H1 (cell line): ENCODE results near the gene TCAP. TPM values are rescaled to one million over a fixed set of nuclear protein-coding genes. Genes with fewer than 3 reads are reported as not detected.

Experiments
- CTCF ChIA-PET: fragments of 300-600 bp; sonication (Branson Sonifier 250); formaldehyde crosslinking; loops from one replicate; lab custom pipeline; 2021; ENCODE audit not compliant: partially characterized antibody; lab: Charles Lee
- POLR2A ChIA-PET: fragments of 300-600 bp; sonication (Branson Sonifier 250); formaldehyde crosslinking; loops from one replicate; lab custom pipeline; 2021; ENCODE audit warnings: inconsistent platforms; ENCODE audit not compliant: partially characterized antibody; lab: Charles Lee
- DNase-seq, 2 experiments: peaks; one replicate each; pipeline versions ENCODE4 v3.0.0 to v3.0.0-alpha.2; 2010 to 2022; ENCODE audit warnings: low spot score in 2 of 2, low read depth in 1 of 2, mixed read lengths in 1 of 2
- FAIRE-seq: peaks from 2 replicates; lab custom pipeline; 2011; peaks lifted over from hg19 to GRCh38; lab: Jason Lieb, UNC
- H2AFZ ChIP-seq: 2 replicates; pipeline ENCODE4 v1.8.1; 2012; ENCODE audit warnings: low read length, inconsistent platforms
- H2AK5ac ChIP-seq: 2 replicates; pipeline ENCODE4 v1.6.1; 2013; ENCODE audit warnings: low read depth, low read length
- H2BK120ac ChIP-seq: replicated peaks from 2 replicates; pipeline ENCODE3; 2013; ENCODE audit warnings: low read depth, low read length, inconsistent platforms
- H2BK12ac ChIP-seq: 2 replicates; pipeline ENCODE4 v1.6.1; 2013; ENCODE audit warnings: low read depth, low read length
- H2BK15ac ChIP-seq: 2 replicates; pipeline ENCODE4 v1.6.1; 2013; ENCODE audit warnings: low read length
- H2BK20ac ChIP-seq: 2 replicates; pipeline ENCODE4 v1.6.1; 2013; ENCODE audit warnings: low read length
- H2BK5ac ChIP-seq: 2 replicates; pipeline ENCODE4 v1.6.1; 2013; ENCODE audit warnings: low read depth, low read length
- H3K14ac ChIP-seq: 2 replicates; pipeline ENCODE4 v1.6.1; 2013; ENCODE audit warnings: inconsistent platforms; ENCODE audit not compliant: insufficient read length
- H3K18ac ChIP-seq: 2 replicates; pipeline ENCODE4 v1.6.1; 2013; ENCODE audit warnings: low read length; ENCODE audit errors: extremely low read depth
- H3K23ac ChIP-seq: 2 replicates; pipeline ENCODE4 v1.6.1; 2013; ENCODE audit warnings: inconsistent platforms; ENCODE audit not compliant: insufficient read length
- H3K23me2 ChIP-seq: 2 replicates; pipeline ENCODE4 v1.6.1; 2013; ENCODE audit warnings: low read depth, low read length
- H3K27ac ChIP-seq: 2 replicates; pipeline ENCODE4 v1.6.1; 2011; ENCODE audit warnings: low read depth, low read length, inconsistent platforms
- H3K27me3 ChIP-seq, 4 experiments: replicated peaks in 1 of 4; 1 replicate in 1 of 4; 2 replicates in 3 of 4; pipeline versions ENCODE4 v1.6.1 to v1.8.1; 2011 to 2013; ENCODE audit warnings: low read length in 3 of 4, mild to moderate bottlenecking in 3 of 4, inconsistent platforms in 2 of 4, mixed read lengths in 2 of 4, moderate library complexity in 1 of 4; ENCODE audit not compliant: control insufficient read depth in 3 of 4, insufficient read depth in 3 of 4; ENCODE audit errors: extremely low read depth in 1 of 4
- H3K36me3 ChIP-seq, 4 experiments: 2 replicates each; pipeline versions ENCODE4 v1.6.1 to v1.8.1; 2011 to 2013; ENCODE audit warnings: mild to moderate bottlenecking in 4 of 4, low read length in 3 of 4, moderate library complexity in 2 of 4, control low read depth in 1 of 4, inconsistent platforms in 1 of 4; ENCODE audit not compliant: insufficient read depth in 4 of 4, control insufficient read depth in 2 of 4
- H3K4ac ChIP-seq: replicated peaks from 2 replicates; pipeline ENCODE3; 2013; ENCODE audit warnings: low read length, low read depth, mixed read lengths, inconsistent platforms; ENCODE audit not compliant: insufficient read length
- H3K4me1 ChIP-seq, 4 experiments: replicated peaks in 1 of 4; 1 replicate in 1 of 4; 2 replicates in 3 of 4; pipeline versions ENCODE4 v1.6.1 to v1.8.1; 2011 to 2013; ENCODE audit warnings: low read length in 3 of 4, inconsistent platforms in 2 of 4, mixed read lengths in 1 of 4; ENCODE audit not compliant: insufficient read depth in 4 of 4, control insufficient read depth in 3 of 4
- H3K4me2 ChIP-seq, 2 experiments: 2 replicates each; pipeline versions ENCODE4 v1.6.1 to v1.8.1; 2011 to 2013; ENCODE audit warnings: low read depth in 2 of 2, low read length in 2 of 2, control low read depth in 1 of 2, inconsistent platforms in 1 of 2, mild to moderate bottlenecking in 1 of 2; ENCODE audit not compliant: insufficient read depth in 1 of 2
- H3K4me3 ChIP-seq, 4 experiments: fragments of 200-600, 300-600 bp in 1 of 4; sonication (generic), shearing (Covaris generic), sonication (Bioruptor Twin) in 1 of 4; 2 replicates each; pipeline versions ENCODE4 v1.5.1 to v1.8.1; 2011 to 2016; ENCODE audit warnings: low read length in 4 of 4, low read depth in 3 of 4, control low read depth in 2 of 4, inconsistent platforms in 2 of 4, mild to moderate bottlenecking in 2 of 4, mixed read lengths in 1 of 4, moderate library complexity in 1 of 4; ENCODE audit not compliant: insufficient read depth in 2 of 4; ENCODE audit errors: extremely low read depth in 1 of 4
- H3K56ac ChIP-seq: replicated peaks from 2 replicates; pipeline ENCODE3; 2013; ENCODE audit warnings: low read depth, mild to moderate bottlenecking, mixed read lengths, low read length, inconsistent platforms; ENCODE audit not compliant: insufficient read length
- H3K79me1 ChIP-seq: 2 replicates; pipeline ENCODE4 v1.6.1; 2013; ENCODE audit warnings: low read depth, low read length, control low read depth
- H3K79me2 ChIP-seq, 2 experiments: 2 replicates each; pipeline versions ENCODE4 v1.6.1 to v1.8.1; 2012 to 2013; ENCODE audit warnings: low read length in 2 of 2, mild to moderate bottlenecking in 2 of 2, inconsistent platforms in 1 of 2; ENCODE audit not compliant: insufficient read depth in 2 of 2, control insufficient read depth in 1 of 2
- H3K9ac ChIP-seq, 4 experiments: replicated peaks in 1 of 4; 1 replicate in 1 of 4; 2 replicates in 3 of 4; pipeline versions ENCODE4 v1.6.1 to v1.8.1; 2011 to 2013; ENCODE audit warnings: low read depth in 3 of 4, low read length in 3 of 4, control low read depth in 2 of 4, mild to moderate bottlenecking in 2 of 4, moderate library complexity in 2 of 4, inconsistent platforms in 1 of 4; ENCODE audit errors: extremely low read depth in 1 of 4
- H3K9me3 ChIP-seq, 2 experiments: 2 replicates each; pipeline versions ENCODE4 v1.6.1 to v1.8.1; 2012 to 2013; ENCODE audit warnings: mild to moderate bottlenecking in 2 of 2, moderate library complexity in 2 of 2, control low read depth in 1 of 2, inconsistent platforms in 1 of 2, low read depth in 1 of 2, low read length in 1 of 2, mixed read lengths in 1 of 2; ENCODE audit not compliant: insufficient read depth in 2 of 2
- H4K20me1 ChIP-seq, 2 experiments: replicated peaks in 1 of 2; 2 replicates each; pipeline versions ENCODE3 to v1.8.1; 2011 to 2013; ENCODE audit warnings: inconsistent platforms in 2 of 2, low read length in 2 of 2, mild to moderate bottlenecking in 1 of 2; ENCODE audit not compliant: insufficient read depth in 2 of 2, control insufficient read depth in 1 of 2
- H4K5ac ChIP-seq: 2 replicates; pipeline ENCODE4 v1.6.1; 2013; ENCODE audit warnings: low read length, low read depth, mixed read lengths, inconsistent platforms; ENCODE audit not compliant: insufficient read length
- H4K8ac ChIP-seq: 2 replicates; pipeline ENCODE4 v1.8.0; 2013; ENCODE audit warnings: mild to moderate bottlenecking, moderate library complexity, low read length, inconsistent platforms; ENCODE audit not compliant: insufficient read depth; ENCODE audit errors: extremely low read depth
- H4K91ac ChIP-seq: replicated peaks from 2 replicates; pipeline ENCODE3; 2013; ENCODE audit warnings: low read length, mixed read lengths, inconsistent platforms; ENCODE audit not compliant: insufficient read length
- CREB1 ChIP-seq: IDR thresholded peaks from 2 replicates; pipeline ENCODE4 v1.6.1; 2012; ENCODE audit warnings: inconsistent platforms
- CTBP2 ChIP-seq: IDR thresholded peaks from 2 replicates; pipeline ENCODE4 v1.7.0; 2011; ENCODE audit warnings: borderline replicate concordance, mild to moderate bottlenecking, moderate library complexity, mixed read lengths, low read length; ENCODE audit not compliant: insufficient read depth, insufficient read length
- GABPA ChIP-seq: IDR thresholded peaks from 2 replicates; pipeline ENCODE4 v1.6.1; 2011; ENCODE audit warnings: mild to moderate bottlenecking, low read length, moderate library complexity, borderline replicate concordance; ENCODE audit not compliant: insufficient read depth
- RAD21 ChIP-seq, 2 experiments: IDR thresholded peaks in 1 of 2; conservative IDR thresholded peaks in 1 of 2; 2 replicates each; pipeline ENCODE4 v1.6.1; 2011; ENCODE audit warnings: low read depth in 2 of 2, low read length in 2 of 2, improper control_type of control experiment in 1 of 2, inconsistent platforms in 1 of 2, mild to moderate bottlenecking in 1 of 2, moderate library complexity in 1 of 2
- YY1 ChIP-seq: IDR thresholded peaks from 2 replicates; pipeline ENCODE4 v1.6.1; 2011; ENCODE audit warnings: low read depth, mild to moderate bottlenecking, low read length
- WGBS, 2 experiments: shearing (Covaris generic) in 1 of 2; methylation state at CpG; one replicate each; pipeline versions ENCODE4 v1.1.6 to v1.1.7; 2013 to 2015; ENCODE audit warnings: low lambda C conversion rate in 2 of 2, mixed read lengths in 2 of 2, inconsistent platforms in 1 of 2, low coverage in 1 of 2, missing lambda C conversion rate in 1 of 2; ENCODE audit not compliant: insufficient replicate concordance in 2 of 2, insufficient coverage in 1 of 2, insufficient read length in 1 of 2; ENCODE audit errors: extremely low coverage in 1 of 2, missing lambda C conversion rate in 1 of 2; 5-methylcytosine and 5-hydroxymethylcytosine counted together
- polyA plus RNA-seq, 7 experiments: library from polyadenylated mRNA; depleted of rRNA in 3 of 7; stranded (reverse) in 5 of 7; unstranded in 2 of 7; fragments of >200 nt in 5 of 7; fragments of 200-250 nt in 2 of 7; gene quantifications; 1 replicate in 5 of 7; 2 replicates in 1 of 7; 4 replicates in 1 of 7; pipeline versions ENCODE4 v1.2.1 to v1.2.3, GENCODE V29; 2011 to 2013; ENCODE audit warnings: missing spikeins in 2 of 7, mixed read lengths in 2 of 7
- total RNA-seq: library from RNA; stranded (reverse); fragmentation: NEBNext Ultra II Directional; extraction: Animal tissue kit (Norgen Biotek cat#: 25700); gene quantifications from 2 replicates; pipeline ENCODE4 v1.2.1, GENCODE V29; 2021
- TF ChIP-seq, protein P1 (sequence below), 3 experiments: IDR thresholded peaks; 1 replicate in 2 of 3; 2 replicates in 1 of 3; pipeline versions ENCODE4 v1.5.1 to v1.6.1; 2011; ENCODE audit warnings: low read length in 3 of 3, mild to moderate bottlenecking in 3 of 3, inconsistent platforms in 2 of 3, low read depth in 1 of 3, moderate library complexity in 1 of 3; ENCODE audit not compliant: insufficient read depth in 1 of 3; ENCODE audit errors: control extremely low read depth in 1 of 3

TCAP gene
- total and polyA plus RNA-seq, 2 of the 8 experiments (the other 6 are each of a cell fraction or from before 2014, with no cell fraction given), result 0.82 to 1.4 TPM

DNA sequence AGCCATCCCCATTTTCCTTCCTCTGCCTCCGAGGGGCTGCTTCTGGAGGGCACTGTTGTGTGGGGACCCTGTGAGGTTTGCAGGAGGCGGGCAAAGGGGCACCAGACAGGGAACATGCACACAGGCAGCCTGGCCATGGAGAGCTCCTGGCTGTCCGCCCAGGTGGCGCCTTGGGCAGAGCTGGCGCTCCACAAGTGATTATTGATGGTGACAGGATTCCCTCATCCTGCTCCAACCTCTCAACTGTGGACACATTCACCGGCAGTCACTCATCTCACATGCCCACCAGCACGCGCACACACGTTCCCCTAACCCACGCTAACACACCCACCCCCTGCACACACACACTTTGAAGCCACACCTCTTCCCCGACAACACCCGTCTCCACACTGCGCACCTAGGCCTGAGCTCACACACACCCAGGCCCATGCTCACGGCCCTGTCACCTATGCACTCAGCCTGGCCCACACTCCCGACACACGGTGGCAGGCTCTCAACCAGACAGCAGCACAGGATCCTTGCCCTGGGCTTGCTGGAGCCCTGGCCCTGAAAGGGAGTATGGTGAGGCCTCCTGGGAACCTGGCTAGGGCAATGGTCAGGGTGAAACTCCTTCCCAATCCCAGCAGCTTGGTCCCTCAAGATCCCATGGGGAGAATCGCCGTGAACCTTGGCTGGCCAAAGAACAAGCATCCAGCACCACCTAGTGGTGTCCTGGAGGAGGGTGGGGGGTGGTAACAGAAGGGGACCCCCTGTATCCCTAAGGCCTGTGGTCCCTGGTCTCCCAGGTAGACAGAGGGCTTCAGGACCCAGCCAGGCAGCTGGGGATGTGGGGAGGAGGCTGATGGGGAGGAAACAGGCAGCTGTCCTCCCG is 6.7 kb downstream of the TCAP start:
- no peak overlapping the region for H2AFZ ChIP-seq
- H4K91ac ChIP-seq, result peak overlapping the region; percentile 61
- WGBS, 2 experiments, result 85% methylated on average over 18 of the region's 19 CpGs; no CpG with 5 or more reads in 1 of the 2 experiments
- FAIRE-seq (peak; percentile 24), DNase-seq (peak in 1 of 2 experiments; percentile 80)
- H3K23ac ChIP-seq, result no peak overlapping the region
- peak overlapping the region; percentile 25 for H4K5ac ChIP-seq
- H3K18ac ChIP-seq, result peak overlapping the region; percentile 15; the same call in 1 of the 2 replicates
- H3K27ac ChIP-seq, result no peak overlapping the region
- no peaks in the 10 kb centered on the region for H3K79me2 ChIP-seq
- peaks cover 11% of the 10 kb centered on the region; the same call in 1 of the 2 replicates for H3K23me2 ChIP-seq
- H2BK12ac ChIP-seq, result peak overlapping the region; percentile 10; the same call in 1 of the 2 replicates
- 0 out of 2 replicates have a peak overlapping the region, but pooled peaks have one; percentile 46 for H2AK5ac ChIP-seq
- no peak overlapping the region for H3K14ac ChIP-seq
- no peak overlapping the region for H2BK120ac ChIP-seq
- CTCF ChIA-PET, result interaction anchor here (0.6 to 52.4 kb wide), 36 partner anchors 8 to 697 kb away, joined by 3 to 1885 read pairs (median 5); partner anchors contain the start of genes ERBB2, MIEN1, PGAP3 and PPP1R1B
- peak overlapping the region; percentile 72 for H2BK5ac ChIP-seq
- no peaks in the 10 kb centered on the region for H3K79me1 ChIP-seq
- H4K8ac ChIP-seq, result peak overlapping the region; percentile 39; the same call in 1 of the 2 replicates
- H3K4ac ChIP-seq, result peak overlapping the region; percentile 3
- no peaks in the 10 kb centered on the region for H3K9me3 ChIP-seq
- H2BK15ac ChIP-seq, result peak overlapping the region; percentile 83
- H3K4me1 ChIP-seq, result peaks cover 0 to 16% (median 9%) of the 10 kb centered on the region in 4 experiments; a peak in 6 of 7 replicates
- H3K27me3 ChIP-seq, result peaks cover 0 to 23% (median 5%) of the 10 kb centered on the region in 4 experiments; a peak in 4 of 7 replicates
- H4K20me1 ChIP-seq, result peaks cover 0 to 2% of the 10 kb centered on the region in 2 experiments
- peak overlapping the region in 1 of 4 experiments; percentile 4; a peak in 1 of 7 replicates for H3K9ac ChIP-seq
- POLR2A ChIA-PET, result interaction anchor here (0.6 to 38.1 kb wide), 15 partner anchors 4 to 73 kb away, joined by 3 to 708 read pairs (median 4); partner anchors contain the start of genes ERBB2, PGAP3, PNMT and TCAP
- no peak overlapping the region for H3K4me3 ChIP-seq
- H3K36me3 ChIP-seq, result peaks cover 0 to under 1% (median 0%) of the 10 kb centered on the region in 4 experiments; a peak in 1 of 8 replicates
- no peak overlapping the region for H3K4me2 ChIP-seq
- H3K56ac ChIP-seq, result no peak overlapping the region
- H2BK20ac ChIP-seq, result peak overlapping the region; percentile 90; the same call in 1 of the 2 replicates
- TF ChIP-seq CREB1 (0 out of 2 replicates have a peak, but pooled peaks have one; percentile 13), CTBP2 (no peak), YY1 (no peak), GABPA (peak; percentile 46; the same call in 1 of the 2 replicates), RAD21 (IDR thresholded peaks at IDR 0.05 in 1 of 2, conservative IDR thresholded peaks at IDR 0.05 in 1 of 2; ENCODE audit: low read depth in 2 of 2, low read length in 2 of 2) (peak; percentile 87 to 93)
- TF ChIP-seq, protein P1, sequence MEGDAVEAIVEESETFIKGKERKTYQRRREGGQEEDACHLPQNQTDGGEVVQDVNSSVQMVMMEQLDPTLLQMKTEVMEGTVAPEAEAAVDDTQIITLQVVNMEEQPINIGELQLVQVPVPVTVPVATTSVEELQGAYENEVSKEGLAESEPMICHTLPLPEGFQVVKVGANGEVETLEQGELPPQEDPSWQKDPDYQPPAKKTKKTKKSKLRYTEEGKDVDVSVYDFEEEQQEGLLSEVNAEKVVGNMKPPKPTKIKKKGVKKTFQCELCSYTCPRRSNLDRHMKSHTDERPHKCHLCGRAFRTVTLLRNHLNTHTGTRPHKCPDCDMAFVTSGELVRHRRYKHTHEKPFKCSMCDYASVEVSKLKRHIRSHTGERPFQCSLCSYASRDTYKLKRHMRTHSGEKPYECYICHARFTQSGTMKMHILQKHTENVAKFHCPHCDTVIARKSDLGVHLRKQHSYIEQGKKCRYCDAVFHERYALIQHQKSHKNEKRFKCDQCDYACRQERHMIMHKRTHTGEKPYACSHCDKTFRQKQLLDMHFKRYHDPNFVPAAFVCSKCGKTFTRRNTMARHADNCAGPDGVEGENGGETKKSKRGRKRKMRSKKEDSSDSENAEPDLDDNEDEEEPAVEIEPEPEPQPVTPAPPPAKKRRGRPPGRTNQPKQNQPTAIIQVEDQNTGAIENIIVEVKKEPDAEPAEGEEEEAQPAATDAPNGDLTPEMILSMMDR (IDR thresholded peaks at IDR 0.05; ENCODE audit: control extremely low read depth in 1 of 3, insufficient read depth in 1 of 3, low read depth in 1 of 3, low read length in 3 of 3), result peak; percentile 86 to 93 (median 92)
